K562 (cell line): Measurements from ENCODE around the gene KCTD13. TPM values are rescaled to one million over a fixed set of nuclear protein-coding genes. Genes with fewer than 3 reads are reported as not detected.

Source experiments
- ETV6 ChIP-seq, 3 experiments: fragments of 150-350 bp in 1 of 3; sonication (generic) in 1 of 3; formaldehyde crosslinking in 1 of 3; IDR thresholded peaks; 2 replicates each; pipeline versions ENCODE4 v1.6.1 to v1.8.0; 2014 to 2022; ENCODE audit warnings: borderline replicate concordance in 2 of 3, low read depth in 2 of 3, antibody characterized with exemption in 1 of 3, low read length in 1 of 3, mild to moderate bottlenecking in 1 of 3, missing genetic modification reagents in 1 of 3
- KLF16 ChIP-seq: IDR thresholded peaks from 2 replicates; pipeline ENCODE4 v1.6.1; 2016; ENCODE audit warnings: antibody characterized with exemption
- PCBP1 ChIP-seq: fragments of 200-400 bp; formaldehyde crosslinking; IDR thresholded peaks from 2 replicates; pipeline ENCODE4 v1.6.1; 2018; ENCODE audit warnings: mild to moderate bottlenecking, low read depth, low read length; ENCODE audit not compliant: poor library complexity, severe bottlenecking
- RFX5 ChIP-seq: IDR thresholded peaks from 2 replicates; pipeline ENCODE4 v1.6.1; 2011; ENCODE audit warnings: low read depth, mild to moderate bottlenecking, improper control_type of control experiment, low read length
- SP2 ChIP-seq: IDR thresholded peaks from 2 replicates; pipeline ENCODE4 v1.6.1; 2011; ENCODE audit warnings: mild to moderate bottlenecking, low read depth, low read length, moderate library complexity; ENCODE audit not compliant: poor library complexity, severe bottlenecking; ENCODE audit errors: extremely low read depth
- ZBED1 ChIP-seq: IDR thresholded peaks from 2 replicates; pipeline ENCODE4 v1.6.1; 2014
- ZBTB8A ChIP-seq: fragments of 450-650 bp; IDR thresholded peaks from 2 replicates; pipeline ENCODE4 v1.6.1; 2018; ENCODE audit warnings: mild to moderate bottlenecking, moderate library complexity; ENCODE audit not compliant: partially characterized antibody
- ZC3H4 ChIP-seq: sonication (generic); formaldehyde crosslinking; IDR thresholded peaks from 2 replicates; pipeline ENCODE4 v1.9.0; 2021; ENCODE audit warnings: missing genetic modification reagents, borderline replicate concordance
- ZNF143 ChIP-seq: sonication (generic); formaldehyde crosslinking; IDR thresholded peaks from 2 replicates; pipeline ENCODE4 v1.9.0; 2022; ENCODE audit warnings: mild to moderate bottlenecking, missing genetic modification reagents
- ZNF764 ChIP-seq: fragments of 250-450 bp; sonication (Bioruptor Pico); IDR thresholded peaks from 2 replicates; pipeline ENCODE4 v1.4.0; 2020; ENCODE audit warnings: low read depth, mild to moderate bottlenecking, moderate library complexity
- polyA plus RNA-seq, 8 experiments: library from polyadenylated mRNA; depleted of rRNA in 4 of 8; stranded (reverse) in 5 of 8; unstranded in 3 of 8; fragments of >200 nt; fragmentation: Nextera tagmentation in 2 of 8; fragmentation: Illumina TruSeq in 1 of 8; extraction: Ambion mirVana in 2 of 8; extraction: Trizol in 1 of 8; gene quantifications; 2 replicates each; pipeline versions ENCODE4 v1.2.1 to v1.2.3, GENCODE V29; 2011 to 2014; ENCODE audit warnings: inconsistent platforms in 1 of 8, missing spikeins in 1 of 8
- total RNA-seq, 7 experiments: library from RNA; depleted of rRNA in 6 of 7; stranded (reverse); fragments of >200 nt in 6 of 7; fragmentation: Illumina TruSeq in 2 of 7; extraction: Trizol in 2 of 7; gene quantifications; 2 replicates each; pipeline versions ENCODE4 v1.2.1 to v1.2.3, GENCODE V29; 2011 to 2021; ENCODE audit warnings: low replicate concordance in 1 of 7
- TF ChIP-seq, protein P1 (sequence below): fragments of 450-650 bp; IDR thresholded peaks from 2 replicates; pipeline ENCODE4 v1.6.1; 2017; ENCODE audit warnings: antibody characterized with exemption
- TF ChIP-seq, protein P2 (sequence below): sonication (generic); formaldehyde crosslinking; IDR thresholded peaks from 2 replicates; pipeline ENCODE4 v1.9.0; 2022; ENCODE audit warnings: mild to moderate bottlenecking, missing genetic modification reagents
- TF ChIP-seq, protein P3 (sequence below): sonication (generic); formaldehyde crosslinking; IDR thresholded peaks from 2 replicates; pipeline ENCODE4 v1.8.0; 2022; ENCODE audit warnings: mild to moderate bottlenecking, missing genetic modification reagents, borderline replicate concordance

The KCTD13 gene
- total and polyA plus RNA-seq, 9 of the 15 experiments (the other 6 are each of a cell fraction or from before 2014, with no cell fraction given), result 1.0 to 20.6 (median 9.8) TPM

DNA sequence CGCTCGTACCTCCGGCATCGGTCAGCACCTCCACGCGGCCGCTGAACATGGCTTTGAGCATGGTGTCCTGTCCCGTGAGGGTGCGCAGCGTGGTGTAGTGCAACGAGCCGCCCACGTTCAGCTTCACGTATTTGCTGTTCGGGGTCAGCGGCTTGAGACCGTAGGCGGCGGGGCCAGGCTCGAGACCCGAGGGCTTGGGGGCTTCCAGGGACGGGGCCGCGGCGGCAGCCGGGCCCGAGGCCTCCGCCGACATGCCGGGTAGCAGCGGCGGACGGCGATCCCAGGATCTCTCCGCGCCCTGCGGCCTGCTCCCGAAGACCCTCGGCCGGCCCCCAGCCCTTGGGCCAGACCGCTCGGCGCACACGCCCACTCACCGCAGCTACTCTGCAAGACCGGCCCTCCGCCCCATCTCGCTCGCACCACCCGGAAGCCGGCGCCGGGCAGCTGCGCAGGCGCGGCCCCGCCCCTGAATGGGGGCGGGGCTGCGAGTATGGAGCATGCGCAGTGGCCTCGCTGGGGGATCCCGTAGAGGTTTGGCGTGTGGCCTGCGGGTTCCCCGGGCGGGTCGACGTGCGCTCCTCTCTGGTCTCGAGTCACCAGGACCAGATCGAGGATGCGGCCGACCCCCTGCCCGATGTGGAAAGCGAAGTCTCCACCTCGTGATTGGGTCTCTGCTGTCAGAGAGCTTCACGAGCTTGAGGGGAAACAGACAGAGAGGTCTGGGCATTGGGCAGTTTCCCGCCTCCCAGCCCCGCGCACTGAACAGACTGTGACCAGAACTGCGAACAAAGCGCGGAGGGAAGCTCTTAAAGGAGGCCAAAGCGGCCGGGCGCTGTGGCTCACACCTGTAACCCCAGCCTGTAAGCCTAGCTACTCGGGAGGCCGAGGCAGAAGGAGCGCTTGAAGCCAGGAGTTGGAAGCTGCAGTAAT, at the start of gene KCTD13 (continued):
- TF ChIP-seq RFX5 (no peak), ZNF143 (CRISPR knock-in tag) (no peak), PCBP1 (peak; percentile 67), ETV6 (IDR thresholded peaks at IDR 0.05; ENCODE audit: borderline replicate concordance in 1 of 2, low read depth in 2 of 2, low read length in 1 of 2) (no peak), ETV6 (CRISPR knock-in tag; IDR thresholded peaks at IDR 0.05; ENCODE audit: borderline replicate concordance) (no peak), ZBTB8A (no peak), ZC3H4 (CRISPR knock-in tag) (0 out of 2 replicates have a peak, but pooled peaks have one; percentile 30), ZNF764 (no peak), SP2 (no peak), KLF16 (no peak), ZBED1 (no peak)
- TF ChIP-seq, protein P1, sequence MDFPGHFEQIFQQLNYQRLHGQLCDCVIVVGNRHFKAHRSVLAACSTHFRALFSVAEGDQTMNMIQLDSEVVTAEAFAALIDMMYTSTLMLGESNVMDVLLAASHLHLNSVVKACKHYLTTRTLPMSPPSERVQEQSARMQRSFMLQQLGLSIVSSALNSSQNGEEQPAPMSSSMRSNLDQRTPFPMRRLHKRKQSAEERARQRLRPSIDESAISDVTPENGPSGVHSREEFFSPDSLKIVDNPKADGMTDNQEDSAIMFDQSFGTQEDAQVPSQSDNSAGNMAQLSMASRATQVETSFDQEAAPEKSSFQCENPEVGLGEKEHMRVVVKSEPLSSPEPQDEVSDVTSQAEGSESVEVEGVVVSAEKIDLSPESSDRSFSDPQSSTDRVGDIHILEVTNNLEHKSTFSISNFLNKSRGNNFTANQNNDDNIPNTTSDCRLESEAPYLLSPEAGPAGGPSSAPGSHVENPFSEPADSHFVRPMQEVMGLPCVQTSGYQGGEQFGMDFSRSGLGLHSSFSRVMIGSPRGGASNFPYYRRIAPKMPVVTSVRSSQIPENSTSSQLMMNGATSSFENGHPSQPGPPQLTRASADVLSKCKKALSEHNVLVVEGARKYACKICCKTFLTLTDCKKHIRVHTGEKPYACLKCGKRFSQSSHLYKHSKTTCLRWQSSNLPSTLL, result no peak
- TF ChIP-seq, protein P2, sequence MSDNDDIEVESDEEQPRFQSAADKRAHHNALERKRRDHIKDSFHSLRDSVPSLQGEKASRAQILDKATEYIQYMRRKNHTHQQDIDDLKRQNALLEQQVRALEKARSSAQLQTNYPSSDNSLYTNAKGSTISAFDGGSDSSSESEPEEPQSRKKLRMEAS (CRISPR knock-in tag), result no peak; the same call in 1 of the 2 replicates
- TF ChIP-seq, protein P3, sequence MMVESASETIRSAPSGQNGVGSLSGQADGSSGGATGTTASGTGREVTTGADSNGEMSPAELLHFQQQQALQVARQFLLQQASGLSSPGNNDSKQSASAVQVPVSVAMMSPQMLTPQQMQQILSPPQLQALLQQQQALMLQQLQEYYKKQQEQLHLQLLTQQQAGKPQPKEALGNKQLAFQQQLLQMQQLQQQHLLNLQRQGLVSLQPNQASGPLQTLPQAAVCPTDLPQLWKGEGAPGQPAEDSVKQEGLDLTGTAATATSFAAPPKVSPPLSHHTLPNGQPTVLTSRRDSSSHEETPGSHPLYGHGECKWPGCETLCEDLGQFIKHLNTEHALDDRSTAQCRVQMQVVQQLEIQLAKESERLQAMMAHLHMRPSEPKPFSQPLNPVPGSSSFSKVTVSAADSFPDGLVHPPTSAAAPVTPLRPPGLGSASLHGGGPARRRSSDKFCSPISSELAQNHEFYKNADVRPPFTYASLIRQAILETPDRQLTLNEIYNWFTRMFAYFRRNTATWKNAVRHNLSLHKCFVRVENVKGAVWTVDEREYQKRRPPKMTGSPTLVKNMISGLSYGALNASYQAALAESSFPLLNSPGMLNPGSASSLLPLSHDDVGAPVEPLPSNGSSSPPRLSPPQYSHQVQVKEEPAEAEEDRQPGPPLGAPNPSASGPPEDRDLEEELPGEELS (CRISPR knock-in tag), result 0 out of 2 replicates have a peak, but pooled peaks have one; percentile 43
